Measurements from ENCODE around the gene SART1.

SART1 gene

DNA sequence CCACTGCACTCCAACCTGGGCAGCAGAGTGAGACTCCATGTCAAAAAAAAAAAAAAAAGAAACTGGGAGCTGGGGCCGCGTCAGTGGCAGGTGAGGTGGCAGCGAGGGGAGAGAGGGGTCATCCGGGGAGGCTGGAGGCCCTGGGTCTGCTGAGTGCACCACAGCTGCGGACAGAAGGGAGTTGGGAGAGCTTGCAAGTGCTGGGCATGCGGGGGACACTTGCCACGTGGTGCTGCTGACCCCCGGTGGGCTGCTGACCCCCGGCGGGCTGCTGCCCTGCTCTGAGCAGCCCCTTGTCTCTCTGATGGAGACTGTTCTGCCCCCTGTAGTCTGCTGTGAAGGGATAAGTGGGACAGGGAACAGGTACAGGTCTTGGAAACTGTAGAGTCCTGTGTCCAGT is 39.7 kb upstream of the SART1 start:
- Mint-ChIP-seq H3K27ac (peak overlapping the region; percentile 36), H3K9me3 (no peaks in the 10 kb centered on the region), H3K4me1 (ENCODE audit: low read depth) (peaks cover 10% of the 10 kb centered on the region), H3K36me3 (ENCODE audit: low read depth) (peaks cover 25% of the 10 kb centered on the region), H3K4me3 (peak overlapping the region; percentile 24), H3K27me3 (ENCODE audit: low read depth) (no peaks in the 10 kb centered on the region)
- no peak for DNase-seq (ENCODE audit: low spot score)

DNA sequence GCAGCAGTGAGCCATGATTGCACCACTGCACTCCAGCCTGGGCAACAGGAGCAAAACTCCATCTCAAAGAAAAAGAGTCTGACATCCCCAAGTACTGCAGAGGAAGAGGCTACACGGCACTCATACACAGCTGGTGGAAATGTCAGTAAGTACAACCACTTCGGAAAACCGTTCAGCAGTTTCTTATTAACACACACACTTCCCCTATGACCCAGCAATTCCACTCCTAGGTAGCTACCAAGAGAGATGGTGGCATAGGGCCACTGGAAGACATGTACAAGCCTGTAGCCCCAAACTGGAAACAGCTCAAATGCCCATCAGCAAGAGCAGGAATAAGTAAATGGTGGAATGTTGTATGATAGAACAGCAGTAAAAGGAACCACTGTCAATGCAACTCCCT is 39.0 kb upstream of the SART1 start:
- Mint-ChIP-seq H3K9me3 (no peaks in the 10 kb centered on the region), H3K27me3 (ENCODE audit: low read depth) (no peaks in the 10 kb centered on the region), H3K4me3 (no peak overlapping the region), H3K4me1 (ENCODE audit: low read depth) (peaks cover 11% of the 10 kb centered on the region), H3K36me3 (ENCODE audit: low read depth) (peaks cover 20% of the 10 kb centered on the region), H3K27ac (no peak overlapping the region)
- no peak for DNase-seq (ENCODE audit: low spot score)

DNA sequence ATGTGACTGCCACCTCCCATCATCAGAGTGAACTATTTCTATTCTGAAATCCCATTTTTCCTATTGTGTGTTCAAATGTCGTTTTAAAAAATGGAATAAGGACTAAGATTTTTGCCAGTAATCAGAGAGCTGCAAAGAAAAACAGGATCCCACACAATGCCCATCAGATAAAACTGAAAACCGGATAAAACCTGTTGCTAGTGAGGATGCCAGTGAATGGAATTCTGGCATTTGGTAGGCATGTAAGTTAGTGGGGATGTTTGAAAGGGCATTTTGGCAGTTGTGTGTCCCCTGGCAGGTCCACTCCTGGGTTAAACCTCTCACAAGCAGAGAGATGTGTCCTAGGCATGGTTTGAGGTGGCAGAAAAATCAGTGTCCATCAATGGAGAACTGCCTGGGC is 36.1 kb upstream of the SART1 start:
- Mint-ChIP-seq H3K4me3 (no peak overlapping the region), H3K4me1 (ENCODE audit: low read depth) (peaks cover 27% of the 10 kb centered on the region), H3K27ac (peak overlapping the region; percentile 50), H3K9me3 (no peaks in the 10 kb centered on the region), H3K36me3 (ENCODE audit: low read depth) (peaks cover 19% of the 10 kb centered on the region), H3K27me3 (ENCODE audit: low read depth) (no peaks in the 10 kb centered on the region)
- DNase-seq (ENCODE audit: low spot score): no peak

DNA sequence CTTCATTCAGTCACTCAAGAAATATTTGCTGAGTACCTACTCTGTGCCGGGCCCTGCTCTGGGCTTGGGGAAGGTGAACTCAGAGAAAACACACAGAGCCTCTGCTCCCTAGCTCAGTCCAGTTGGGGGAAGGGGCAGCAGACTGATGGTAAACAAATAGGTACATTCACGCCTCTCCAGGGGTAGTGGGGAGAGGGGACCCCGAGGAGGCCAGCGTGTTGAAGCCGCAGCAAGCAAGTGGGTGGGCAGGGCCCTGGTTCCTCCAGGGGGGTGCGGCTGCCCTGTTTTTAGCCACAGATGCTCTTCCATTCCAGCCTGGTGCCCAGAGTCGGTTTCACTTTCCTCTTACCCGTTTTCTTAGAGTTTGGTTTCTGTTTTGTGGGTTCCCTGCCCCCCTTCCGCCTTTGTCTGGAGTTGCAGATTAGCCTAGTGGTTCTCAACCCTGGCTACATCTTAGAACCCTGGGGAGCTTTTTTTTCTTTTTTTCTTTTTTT is 33.6 kb upstream of the SART1 start:
- H3K36me3 Mint-ChIP-seq (ENCODE audit: low read depth): peaks cover 8% of the 10 kb centered on the region
- peak overlapping the region; percentile 95 for H3K27ac Mint-ChIP-seq
- peak overlapping the region; percentile 80 for H3K4me3 Mint-ChIP-seq
- DNase-seq (ENCODE audit: low spot score): peak; percentile 64
- no peaks in the 10 kb centered on the region for H3K9me3 Mint-ChIP-seq
- H3K4me1 Mint-ChIP-seq (ENCODE audit: low read depth): peaks cover 30% of the 10 kb centered on the region
- H3K27me3 Mint-ChIP-seq (ENCODE audit: low read depth): no peaks in the 10 kb centered on the region

DNA sequence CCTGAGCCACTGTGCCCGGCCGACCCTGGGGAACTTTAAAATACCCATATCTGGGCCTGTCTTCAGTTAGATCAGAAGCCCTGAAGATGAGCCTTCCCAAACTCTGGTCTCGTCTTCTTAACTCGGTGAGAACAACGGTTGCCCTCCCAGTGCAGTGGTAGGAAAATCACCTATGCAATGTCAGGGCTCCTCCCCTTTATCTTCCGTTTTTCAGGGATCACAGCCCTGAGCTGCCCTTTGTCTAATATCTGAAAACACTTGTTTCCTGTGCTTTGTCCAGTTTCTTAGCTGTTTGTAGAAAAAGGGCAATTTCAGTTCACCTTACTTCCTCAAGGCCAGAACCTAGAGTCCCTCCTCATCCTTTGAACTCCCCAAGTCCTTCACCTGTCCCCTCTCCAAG is 32.9 kb upstream of the SART1 start:
- H3K4me1 Mint-ChIP-seq (ENCODE audit: low read depth): peaks cover 30% of the 10 kb centered on the region
- no peak for DNase-seq (ENCODE audit: low spot score)
- H3K9me3 Mint-ChIP-seq: no peaks in the 10 kb centered on the region
- H3K36me3 Mint-ChIP-seq (ENCODE audit: low read depth): peaks cover 2% of the 10 kb centered on the region
- no peaks in the 10 kb centered on the region for H3K27me3 Mint-ChIP-seq (ENCODE audit: low read depth)
- peak overlapping the region; percentile 80 for H3K4me3 Mint-ChIP-seq
- H3K27ac Mint-ChIP-seq: peak overlapping the region; percentile 95

DNA sequence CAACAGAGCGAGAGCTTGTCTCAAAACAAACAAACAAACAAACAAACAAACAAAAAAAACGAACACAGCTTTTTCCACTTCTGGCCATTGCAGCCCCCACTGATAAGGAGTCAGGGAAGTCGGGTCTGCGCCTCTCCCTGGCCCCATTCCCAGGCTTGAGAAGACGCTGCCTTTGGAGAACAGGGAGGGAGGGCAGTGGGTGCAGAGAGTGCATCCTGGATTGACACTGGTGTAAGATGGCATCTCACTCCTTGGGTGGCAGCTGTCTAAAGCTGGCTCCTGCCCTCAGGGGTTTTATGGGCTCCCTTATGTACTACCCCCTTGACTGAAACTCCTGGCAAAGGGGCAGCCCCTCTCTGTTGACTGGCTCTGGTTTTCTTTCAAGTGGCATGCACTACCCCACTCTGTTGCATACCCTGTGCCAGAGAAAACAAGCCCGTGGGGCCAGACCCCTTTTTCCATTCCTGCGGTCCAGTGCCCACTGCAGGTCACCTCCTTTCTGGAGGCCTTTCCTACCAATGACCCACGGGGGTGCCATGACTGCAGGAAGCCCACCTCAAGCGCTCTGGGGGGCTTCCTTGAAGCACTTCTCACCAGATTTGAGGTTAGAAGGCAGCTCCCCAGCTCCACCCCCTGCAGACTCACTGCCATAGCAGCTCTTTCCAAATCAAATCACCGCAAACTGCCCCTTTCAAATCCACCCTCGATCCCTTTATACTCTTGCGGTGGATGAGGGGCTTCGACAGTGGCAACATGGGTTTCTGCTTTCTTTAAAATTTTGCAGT is 29.6 kb upstream of the SART1 start:
- no peak for DNase-seq (ENCODE audit: low spot score)
- H3K27ac Mint-ChIP-seq: peak overlapping the region; percentile 75
- H3K4me3 Mint-ChIP-seq: no peak overlapping the region
- peaks cover 27% of the 10 kb centered on the region for H3K4me1 Mint-ChIP-seq (ENCODE audit: low read depth)
- no peaks in the 10 kb centered on the region for H3K27me3 Mint-ChIP-seq (ENCODE audit: low read depth)
- peaks cover 2% of the 10 kb centered on the region for H3K36me3 Mint-ChIP-seq (ENCODE audit: low read depth)
- no peaks in the 10 kb centered on the region for H3K9me3 Mint-ChIP-seq

DNA sequence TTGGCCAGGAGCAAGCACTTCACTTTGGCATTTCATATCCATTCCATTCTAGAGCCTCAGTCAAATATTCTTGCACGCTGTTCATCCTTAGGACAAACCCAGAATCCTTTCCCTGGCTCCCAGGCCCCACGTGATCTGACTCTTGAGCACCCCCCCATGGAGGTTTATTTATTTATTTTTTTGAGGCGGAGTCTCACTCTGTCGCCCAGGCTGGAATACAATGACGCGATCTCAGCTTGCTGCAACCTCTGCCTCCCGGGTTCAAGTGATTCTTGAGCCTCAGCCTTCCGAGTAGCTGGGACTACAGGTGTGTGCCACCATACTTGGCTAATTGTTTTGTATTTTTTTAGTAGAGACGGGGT is 29.0 kb upstream of the SART1 start:
- peaks cover 23% of the 10 kb centered on the region for H3K4me1 Mint-ChIP-seq (ENCODE audit: low read depth)
- no peak overlapping the region for H3K27ac Mint-ChIP-seq
- H3K9me3 Mint-ChIP-seq: no peaks in the 10 kb centered on the region
- H3K36me3 Mint-ChIP-seq (ENCODE audit: low read depth): peaks cover 2% of the 10 kb centered on the region
- H3K27me3 Mint-ChIP-seq (ENCODE audit: low read depth): no peaks in the 10 kb centered on the region
- H3K4me3 Mint-ChIP-seq: no peak overlapping the region
- DNase-seq (ENCODE audit: low spot score): no peak

DNA sequence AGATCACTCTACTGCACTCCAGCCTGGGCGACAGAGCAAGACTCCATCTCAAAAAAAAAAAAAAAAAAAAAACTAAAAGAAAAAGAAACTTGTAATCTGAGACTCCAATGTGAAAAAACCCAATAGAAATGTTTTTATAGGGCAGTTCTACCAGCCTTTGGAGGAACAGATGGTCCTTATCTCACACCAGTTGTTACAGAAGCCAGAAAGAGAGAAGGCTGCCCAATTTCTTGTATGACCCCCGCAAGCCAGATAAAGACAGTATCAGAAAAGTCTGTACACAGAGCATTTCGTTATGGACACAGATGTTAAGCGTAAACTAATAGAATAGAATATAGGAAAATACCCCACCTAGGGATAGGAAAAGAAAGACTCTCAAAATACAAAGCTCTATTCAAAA is 27.5 kb upstream of the SART1 start:
- no peaks in the 10 kb centered on the region for H3K27me3 Mint-ChIP-seq (ENCODE audit: low read depth)
- H3K27ac Mint-ChIP-seq: no peak overlapping the region
- H3K4me1 Mint-ChIP-seq (ENCODE audit: low read depth): peaks cover 10% of the 10 kb centered on the region
- H3K4me3 Mint-ChIP-seq: no peak overlapping the region
- no peak for DNase-seq (ENCODE audit: low spot score)
- H3K36me3 Mint-ChIP-seq (ENCODE audit: low read depth): peaks cover 2% of the 10 kb centered on the region
- H3K9me3 Mint-ChIP-seq: no peaks in the 10 kb centered on the region

DNA sequence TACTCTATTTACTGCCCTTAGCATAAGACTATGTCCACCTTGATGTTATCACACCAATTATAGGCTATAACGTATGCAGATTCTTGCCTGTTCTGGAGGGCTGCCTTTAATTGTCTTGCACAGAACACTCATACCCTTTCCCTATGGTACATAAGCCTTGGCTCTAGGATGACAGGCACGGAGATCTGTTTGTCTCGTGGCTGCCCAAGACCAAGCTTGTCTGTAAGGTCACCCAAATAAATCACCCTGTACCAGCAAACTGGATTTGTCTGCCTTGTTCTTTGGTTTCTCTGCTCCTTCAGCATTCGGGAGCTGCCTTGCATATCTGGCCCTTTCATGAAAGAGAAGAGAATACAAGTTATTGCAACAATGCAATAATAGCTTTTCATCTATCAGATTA is 23.8 kb upstream of the SART1 start:
- H3K27me3 Mint-ChIP-seq (ENCODE audit: low read depth): no peaks in the 10 kb centered on the region
- no peaks in the 10 kb centered on the region for H3K9me3 Mint-ChIP-seq
- H3K27ac Mint-ChIP-seq: no peak overlapping the region
- DNase-seq (ENCODE audit: low spot score): no peak
- no peaks in the 10 kb centered on the region for H3K36me3 Mint-ChIP-seq (ENCODE audit: low read depth)
- H3K4me1 Mint-ChIP-seq (ENCODE audit: low read depth): peaks cover 7% of the 10 kb centered on the region
- no peak overlapping the region for H3K4me3 Mint-ChIP-seq

DNA sequence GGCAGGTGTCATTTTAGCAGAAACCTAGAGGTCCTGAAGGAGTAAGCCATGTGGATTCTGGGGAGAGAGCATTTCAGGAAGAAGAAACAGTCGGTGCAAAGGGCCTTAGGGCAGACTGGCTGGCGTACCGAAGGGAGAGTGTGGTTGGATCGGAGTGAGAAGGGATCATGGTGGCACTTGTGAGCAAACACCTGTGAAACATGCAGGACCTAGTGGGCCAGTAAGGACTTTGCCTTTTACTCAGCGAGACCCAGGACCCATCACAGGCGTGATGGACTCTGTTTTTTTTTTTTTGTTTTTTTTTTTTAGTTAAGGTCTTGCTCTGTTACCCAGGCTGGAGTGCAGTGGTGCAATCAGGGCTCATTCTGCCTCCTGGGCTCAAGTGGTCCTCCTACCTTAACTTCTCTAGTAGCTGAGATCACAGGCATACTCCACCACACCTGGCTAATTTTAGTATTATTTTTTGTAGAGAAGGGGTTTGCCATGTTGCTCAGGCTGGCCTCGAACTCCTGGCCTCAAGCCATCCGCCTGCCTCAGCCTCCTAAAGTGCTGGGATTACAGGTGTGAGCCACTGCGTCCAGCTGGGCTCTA is 19.7 kb upstream of the SART1 start:
- Mint-ChIP-seq H3K4me3 (no peak overlapping the region), H3K36me3 (ENCODE audit: low read depth) (no peaks in the 10 kb centered on the region), H3K27ac (no peak overlapping the region), H3K27me3 (ENCODE audit: low read depth) (no peaks in the 10 kb centered on the region), H3K9me3 (no peaks in the 10 kb centered on the region), H3K4me1 (ENCODE audit: low read depth) (peaks cover 7% of the 10 kb centered on the region)
- DNase-seq (ENCODE audit: low spot score): no peak

DNA sequence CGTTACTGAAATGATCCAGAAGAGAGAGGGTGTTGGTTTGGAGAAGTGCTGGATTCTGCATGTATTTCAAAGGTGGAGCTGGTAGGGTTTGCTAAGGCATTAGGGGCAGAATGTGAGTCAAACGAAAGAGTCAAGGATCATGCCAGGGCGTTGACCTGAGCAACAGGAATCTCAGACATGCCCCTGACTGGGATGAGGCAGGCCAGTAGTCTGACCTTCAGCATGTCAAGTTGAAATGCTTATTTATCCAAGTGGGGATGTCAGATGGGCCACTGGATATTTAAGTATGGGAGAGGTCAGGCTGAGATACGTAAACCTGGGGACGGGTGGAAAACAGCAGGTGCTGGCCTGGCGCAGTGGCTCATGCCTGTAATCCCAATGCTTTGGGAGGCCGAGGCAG is 19.0 kb upstream of the SART1 start:
- Mint-ChIP-seq H3K9me3 (no peaks in the 10 kb centered on the region), H3K27ac (no peak overlapping the region), H3K36me3 (ENCODE audit: low read depth) (no peaks in the 10 kb centered on the region), H3K4me3 (no peak overlapping the region), H3K4me1 (ENCODE audit: low read depth) (peaks cover 7% of the 10 kb centered on the region), H3K27me3 (ENCODE audit: low read depth) (no peaks in the 10 kb centered on the region)
- no peak for DNase-seq (ENCODE audit: low spot score)

DNA sequence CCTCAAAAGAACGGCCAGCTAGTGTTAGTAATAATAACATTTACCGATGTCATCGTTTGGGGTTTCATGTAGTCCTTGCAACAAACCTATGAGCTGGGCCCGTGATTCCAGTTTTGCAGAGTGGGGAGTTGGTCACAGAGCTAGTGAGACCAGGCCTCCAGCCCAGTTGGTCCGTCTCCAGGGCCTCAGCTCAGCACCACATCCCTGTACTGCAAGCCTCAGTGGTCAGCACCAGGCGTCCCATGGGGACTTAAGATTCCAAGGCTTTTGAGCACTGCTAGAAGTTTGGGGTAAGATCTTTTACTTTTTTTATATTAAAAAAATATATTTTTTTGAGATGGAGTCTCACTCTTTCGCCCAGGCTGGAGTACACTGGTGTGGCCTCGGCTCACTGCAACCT is 17.3 kb upstream of the SART1 start:
- H3K27ac Mint-ChIP-seq: no peak overlapping the region
- H3K4me3 Mint-ChIP-seq: no peak overlapping the region
- H3K36me3 Mint-ChIP-seq (ENCODE audit: low read depth): no peaks in the 10 kb centered on the region
- H3K9me3 Mint-ChIP-seq: no peaks in the 10 kb centered on the region
- H3K27me3 Mint-ChIP-seq (ENCODE audit: low read depth): peaks cover 4% of the 10 kb centered on the region
- peaks cover 7% of the 10 kb centered on the region for H3K4me1 Mint-ChIP-seq (ENCODE audit: low read depth)
- DNase-seq (ENCODE audit: low spot score): no peak

DNA sequence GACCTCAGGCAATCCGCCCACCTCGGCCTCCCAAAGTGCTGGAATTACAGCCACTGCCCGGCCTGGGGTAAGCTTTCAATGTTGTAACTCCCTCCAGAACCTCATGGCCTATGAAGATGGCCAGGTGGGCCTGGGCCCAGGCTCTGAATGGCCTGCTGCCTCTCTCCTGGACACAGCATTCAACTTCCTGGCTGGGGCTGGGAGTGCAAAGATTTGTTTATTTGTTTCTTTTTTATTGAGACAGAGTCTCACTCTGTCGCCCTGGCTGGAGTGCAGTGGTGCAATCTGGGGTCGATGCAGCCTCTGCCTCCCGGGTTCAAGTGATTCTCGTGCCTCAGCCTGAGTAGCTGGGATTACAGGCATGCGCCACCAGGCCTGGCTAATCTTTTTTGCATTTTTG is 16.8 kb upstream of the SART1 start:
- H3K4me3 Mint-ChIP-seq: no peak overlapping the region
- no peaks in the 10 kb centered on the region for H3K36me3 Mint-ChIP-seq (ENCODE audit: low read depth)
- H3K27me3 Mint-ChIP-seq (ENCODE audit: low read depth): peaks cover 4% of the 10 kb centered on the region
- no peak overlapping the region for H3K27ac Mint-ChIP-seq
- DNase-seq (ENCODE audit: low spot score): no peak
- H3K4me1 Mint-ChIP-seq (ENCODE audit: low read depth): peaks cover 7% of the 10 kb centered on the region
- no peaks in the 10 kb centered on the region for H3K9me3 Mint-ChIP-seq

DNA sequence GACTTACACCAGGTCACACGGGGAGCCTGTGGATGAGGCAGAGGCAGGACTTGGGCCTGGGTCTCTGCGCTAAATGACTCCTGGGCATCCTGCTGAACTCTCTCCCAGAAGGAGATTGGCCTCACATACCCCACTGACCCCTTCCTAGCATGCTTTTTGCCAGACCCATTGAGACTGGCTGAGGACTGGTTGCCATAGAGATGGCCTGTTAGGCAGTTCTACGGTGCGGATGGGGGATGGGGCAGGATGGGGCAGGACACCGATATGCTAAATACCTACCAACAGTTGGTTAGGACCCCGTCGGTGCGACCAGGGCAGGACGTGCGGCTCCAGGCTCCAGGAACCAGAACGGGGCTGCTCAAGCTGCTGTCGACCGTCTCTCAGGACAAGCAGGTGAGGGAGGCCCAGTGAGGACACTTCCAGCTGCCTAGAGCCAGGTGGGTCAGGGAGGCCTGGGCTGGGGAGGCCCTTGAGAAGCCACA is 16.1 kb upstream of the SART1 start, which contains the start of gene TSGA10IP:
TSS of gene TSGA10IP (plus strand) at position 51 of the 482 bp plus-strand sequence. CDS start at position 247, 196 bp downstream.
- Mint-ChIP-seq H3K27me3 (ENCODE audit: low read depth) (peaks cover 6% of the 10 kb centered on the region), H3K4me3 (no peak within 1 kb of the TSS), H3K4me1 (ENCODE audit: low read depth) (peaks cover 7% of the 10 kb centered on the region), H3K36me3 (ENCODE audit: low read depth) (no peaks in the 10 kb centered on the region), H3K9me3 (no peaks in the 10 kb centered on the region), H3K27ac (no peak within 1 kb of the TSS)
- DNase-seq (ENCODE audit: low spot score): no peak

All from T-helper 2 cell treated with Interferon-gamma antibody and Interleukin-4, amounts not matched to agents 5 μg/mL and 100 μg/mL, for 36 hours (primary cell).